HG03095 (cell line): ENCODE measurements around the gene SCFD2.
A peak's percentile ranks its signal among the peaks of the same experiment; 100 is the strongest.

Experiments
- ATAC-seq: cut with Tn5 transposase; IDR thresholded peaks from one replicate; pipeline ENCODE4 v1.9.1; 2021; ENCODE audit warnings: moderate library complexity; ENCODE audit not compliant: unreplicated experiment

SCFD2 gene

DNA sequence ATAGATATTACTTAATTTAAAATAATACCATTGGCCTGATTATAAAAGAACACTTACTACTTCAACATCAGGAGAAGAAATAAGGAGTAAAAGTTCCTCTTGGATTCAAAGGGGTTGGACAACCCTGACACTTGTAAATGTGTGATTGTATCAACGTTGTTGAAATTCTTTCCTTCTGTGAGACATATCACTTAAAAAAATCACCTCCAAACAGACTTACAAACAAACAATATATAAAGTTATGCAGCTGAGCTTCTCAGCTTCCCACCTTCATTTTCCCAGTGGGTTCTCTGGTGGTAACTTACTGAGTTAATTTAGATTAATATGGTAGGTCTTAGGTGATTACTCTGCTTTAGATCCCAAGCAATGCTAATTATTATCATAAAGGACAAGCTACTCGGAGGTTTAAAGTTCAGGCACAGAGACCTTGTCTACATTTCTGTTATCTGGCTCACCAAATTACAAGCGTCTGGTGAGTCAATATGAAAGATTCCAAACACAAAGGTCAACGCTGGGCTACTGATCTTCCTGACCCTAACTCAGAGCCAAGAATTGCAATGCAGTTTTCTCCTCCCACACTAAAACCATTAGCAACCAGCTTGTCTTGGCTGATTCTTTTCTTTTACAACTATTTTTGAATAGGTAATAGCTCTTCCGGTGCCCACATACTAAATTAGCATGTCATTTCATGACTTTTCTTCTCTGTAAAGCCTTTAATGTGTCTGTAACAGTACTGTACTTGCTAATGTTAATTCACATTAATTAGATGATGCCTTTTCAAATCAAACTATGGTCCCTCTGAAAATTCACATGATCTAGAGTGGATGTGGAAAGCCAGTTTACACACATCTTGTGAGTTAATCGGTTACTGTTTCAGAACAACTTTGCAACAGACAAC lies 346.1 kb downstream of the SCFD2 start:
- ATAC-seq = no peak

DNA sequence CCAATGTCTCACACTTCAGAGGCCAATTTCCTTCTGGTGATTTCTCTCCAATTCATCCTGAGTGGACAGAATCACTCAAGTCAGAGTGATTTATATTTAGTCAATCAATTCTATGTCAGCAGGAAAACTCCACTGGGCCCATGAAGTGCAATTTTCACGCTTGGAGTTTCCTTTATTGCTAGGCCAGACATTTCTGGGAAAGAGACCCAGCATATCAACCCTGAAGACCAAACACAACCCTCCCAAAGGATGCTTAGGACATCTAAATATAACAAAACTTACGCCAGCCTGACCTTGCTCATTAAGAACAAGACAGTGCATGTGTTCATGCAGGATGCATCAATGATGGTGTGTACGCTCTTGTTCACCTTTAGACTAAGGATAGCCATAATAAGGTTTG lies 347.4 kb downstream of the SCFD2 start:
- ATAC-seq = no peak

DNA sequence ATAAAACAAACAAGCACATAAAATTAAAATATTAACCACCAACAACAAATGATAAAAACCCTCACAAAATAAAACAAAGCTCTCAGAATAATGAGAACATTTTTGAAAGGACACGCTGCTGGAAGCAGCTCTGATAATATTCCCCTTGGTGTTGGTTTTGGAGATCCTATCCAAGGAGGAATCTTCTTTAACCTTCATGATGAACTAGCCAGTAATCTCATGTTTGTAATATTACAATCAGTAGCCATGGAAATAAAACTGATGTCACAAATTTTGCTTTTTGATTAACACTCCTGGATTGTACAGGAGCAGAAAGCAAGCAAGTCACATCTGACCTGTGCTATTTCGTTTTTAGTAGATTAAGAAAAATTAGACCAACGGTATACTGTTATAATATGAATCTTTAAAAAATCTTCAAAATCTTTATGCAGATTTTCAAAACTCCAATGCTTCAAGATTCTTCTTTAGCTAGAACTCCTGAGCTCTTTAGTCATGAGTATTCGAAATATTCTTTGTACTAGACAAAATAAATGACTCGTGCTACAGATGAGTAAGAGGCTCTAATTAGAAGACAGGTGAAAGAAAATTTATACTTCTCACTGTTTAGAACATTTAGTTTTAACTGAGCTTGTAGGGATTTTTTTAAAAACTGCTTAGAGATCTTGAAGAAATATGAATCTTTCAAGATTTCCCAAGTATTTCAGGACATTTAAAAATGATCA lies 349.6 kb downstream of the SCFD2 start:
- no peak for ATAC-seq

DNA sequence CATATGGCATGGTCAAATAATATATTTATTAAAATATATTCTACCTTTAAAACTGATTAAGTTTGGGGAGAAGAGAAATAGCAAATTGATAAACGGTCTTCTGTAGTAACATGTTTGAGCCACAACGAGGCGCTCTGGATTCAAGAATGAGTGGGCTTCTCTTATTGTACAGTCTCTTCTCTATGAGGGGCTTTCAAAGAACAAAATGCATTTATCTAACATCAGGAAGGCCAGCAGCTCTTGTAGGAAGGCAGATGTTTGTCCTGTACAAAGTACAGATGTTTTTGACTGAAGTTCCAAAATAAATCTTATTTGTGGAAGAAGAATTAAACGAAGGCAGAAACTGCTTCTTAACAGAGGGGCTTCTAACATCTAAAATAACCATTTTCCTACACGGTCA lies 350.2 kb downstream of the SCFD2 start:
- ATAC-seq = no peak

DNA sequence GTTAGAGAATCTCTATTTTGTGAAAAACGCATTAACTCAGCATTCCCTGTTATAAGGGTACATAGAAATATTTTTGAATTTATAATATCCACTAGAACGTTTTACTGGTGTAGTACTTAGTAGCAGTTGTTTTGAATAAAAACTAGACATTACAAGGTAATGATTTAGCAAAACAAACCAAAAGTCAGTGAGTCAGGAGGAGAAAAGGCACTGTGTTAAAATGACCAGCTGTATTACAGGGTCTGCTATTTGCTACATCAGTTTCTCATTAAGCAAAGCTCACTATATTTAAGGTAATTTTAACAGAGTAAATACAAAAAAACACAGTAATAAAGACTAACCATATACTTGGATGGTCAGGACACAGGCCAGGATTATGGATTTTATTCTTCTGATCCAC lies 351.0 kb downstream of the SCFD2 start:
- no peak for ATAC-seq

DNA sequence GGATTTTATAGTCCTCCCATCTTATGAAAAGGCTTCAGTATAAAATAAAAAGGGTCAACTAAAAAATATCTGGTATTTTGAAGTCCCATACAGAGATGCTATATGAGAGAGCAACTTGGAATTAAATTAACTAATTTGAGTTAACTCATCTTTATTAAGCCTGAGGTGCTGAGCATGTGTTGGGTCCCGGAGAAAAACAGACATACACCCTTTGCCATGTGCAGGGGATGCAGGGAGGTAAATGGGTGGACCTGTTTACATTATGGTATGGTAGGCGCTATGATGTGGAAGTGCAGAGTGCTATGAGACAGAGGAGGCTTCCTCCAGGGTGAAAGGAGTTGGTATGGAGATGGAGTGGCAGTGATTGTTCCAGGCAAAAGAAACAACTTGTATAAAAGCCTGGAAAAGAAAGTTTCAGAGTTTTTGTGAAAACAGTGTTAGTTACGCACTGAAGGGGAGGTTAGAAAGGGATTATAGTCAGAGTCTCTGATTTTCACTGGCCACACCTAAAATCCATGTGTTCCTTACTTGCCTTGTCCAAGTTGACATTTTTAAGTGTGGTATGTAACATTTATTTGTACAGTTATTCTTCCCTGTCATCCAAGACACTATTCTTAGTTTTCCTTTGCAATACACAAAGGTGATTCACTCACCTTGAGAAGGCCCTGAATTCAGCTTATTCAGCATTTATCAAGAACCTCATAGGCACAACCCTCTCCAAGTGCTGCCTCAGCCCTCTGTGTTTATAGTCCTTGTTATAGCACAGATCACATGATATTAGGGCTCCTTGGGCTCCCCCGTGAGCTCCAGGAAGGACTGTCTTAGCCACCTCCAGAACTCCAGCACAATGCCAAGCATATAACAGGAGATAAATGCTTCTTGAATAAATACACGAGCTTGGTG lies 351.7 kb downstream of the SCFD2 start:
- no peak for ATAC-seq

DNA sequence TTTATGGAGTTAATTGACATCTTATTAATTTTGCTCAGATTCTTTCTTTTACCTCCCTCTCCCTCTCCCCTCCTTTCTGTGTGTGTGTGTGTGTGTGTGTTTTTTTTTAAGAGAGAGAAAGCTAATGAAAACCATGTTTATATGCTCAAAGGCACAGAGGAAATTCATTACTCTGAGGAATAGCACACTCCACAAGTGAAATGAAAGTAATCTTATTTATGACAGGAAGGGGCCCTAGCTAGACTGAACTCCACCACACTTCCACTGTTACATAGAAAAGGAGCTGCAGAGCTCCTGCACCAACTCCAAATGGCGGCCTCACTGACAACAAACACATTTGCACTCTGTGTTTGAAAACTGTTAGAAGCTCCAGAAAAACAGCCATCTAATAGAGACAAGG lies 353.1 kb downstream of the SCFD2 start:
- ATAC-seq = peak; percentile 72

DNA sequence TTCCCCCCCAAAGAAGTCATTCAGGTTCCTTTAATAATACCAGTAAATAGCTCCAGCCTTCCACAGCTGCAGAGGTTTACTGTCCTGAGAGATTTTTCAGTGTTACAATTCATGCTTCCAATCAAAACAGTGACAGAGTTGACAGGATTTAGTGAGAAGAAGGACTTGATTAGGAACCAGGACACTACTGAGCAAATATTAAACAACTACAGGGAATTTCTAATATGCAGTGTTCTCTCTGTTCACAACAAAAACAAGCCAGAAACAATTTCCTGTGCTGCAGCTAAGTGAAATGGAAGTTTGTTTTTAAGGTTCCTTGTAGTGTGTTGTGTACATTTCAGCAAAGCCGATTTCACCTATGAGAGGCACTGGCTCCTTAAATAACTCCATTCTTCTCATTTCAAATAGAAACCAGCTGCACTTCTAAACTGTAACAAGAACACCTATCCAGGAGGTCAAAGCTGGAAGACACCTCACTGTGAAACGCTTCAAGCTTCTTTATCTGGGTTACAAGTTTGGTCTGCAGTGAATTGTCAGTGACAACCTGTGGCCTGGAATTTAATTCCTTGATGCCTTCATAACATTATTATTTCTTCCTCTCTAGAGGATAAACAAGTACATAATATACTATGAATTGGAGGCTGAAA lies 354.5 kb downstream of the SCFD2 start:
- no peak for ATAC-seq

DNA sequence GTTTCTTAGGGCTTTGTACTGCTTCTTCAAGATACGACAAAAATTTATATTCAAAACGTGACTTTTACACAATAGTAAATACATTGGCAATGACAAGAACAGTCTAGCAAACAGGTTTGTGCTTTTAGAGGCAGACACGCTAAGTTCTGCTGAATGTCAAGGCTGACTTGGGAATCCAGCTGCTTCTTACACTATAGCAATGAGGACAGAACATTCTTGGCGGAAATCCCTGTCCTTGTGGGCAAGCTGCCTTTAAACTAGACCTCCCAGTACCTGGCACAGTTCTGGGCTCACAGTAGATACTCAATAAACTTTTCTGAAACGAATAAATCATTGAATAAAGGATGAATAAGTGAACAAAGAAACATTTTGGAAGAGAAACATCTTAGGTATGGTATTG lies 355.5 kb downstream of the SCFD2 start:
- no peak for ATAC-seq

DNA sequence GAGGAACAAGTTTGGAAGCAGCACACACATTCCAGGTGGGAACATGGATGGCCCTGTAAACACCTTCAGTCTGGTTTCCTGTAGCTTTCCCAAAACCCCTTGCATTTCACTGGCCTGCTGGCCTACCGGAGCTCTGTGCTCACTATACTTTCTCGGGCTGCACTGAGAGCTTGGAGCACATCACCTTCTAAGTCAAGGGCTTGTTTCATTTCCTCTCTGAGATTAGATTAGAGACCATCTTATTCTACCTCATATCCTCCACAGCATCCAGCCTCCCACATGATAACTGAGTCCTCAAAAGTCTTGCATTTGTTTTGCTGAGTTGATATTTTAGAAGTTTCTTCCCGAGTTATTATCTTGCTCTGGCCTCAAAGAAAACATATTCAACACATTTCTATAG lies 356.0 kb downstream of the SCFD2 start:
- ATAC-seq = peak; percentile 65

DNA sequence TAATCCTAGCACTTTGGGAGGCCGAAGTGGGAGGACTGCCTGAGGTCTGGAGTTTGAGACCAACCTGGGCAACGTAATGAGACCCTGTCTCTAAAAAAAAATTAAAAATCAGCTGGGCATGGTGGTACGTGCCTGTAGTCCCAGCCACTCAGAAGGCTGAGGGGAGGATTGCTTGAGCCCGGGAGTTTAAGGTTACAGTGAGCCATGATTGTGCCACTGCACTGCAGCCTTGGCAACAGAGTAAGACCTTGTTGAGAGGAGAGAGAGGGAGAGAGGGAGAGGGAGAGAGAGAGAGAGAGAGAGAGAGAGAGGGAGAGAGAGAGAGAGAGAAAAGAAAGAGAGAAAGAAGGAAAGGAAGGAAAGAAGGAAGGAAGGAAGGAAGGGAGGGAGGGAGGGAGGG lies 358.8 kb downstream of the SCFD2 start:
- no peak for ATAC-seq

DNA sequence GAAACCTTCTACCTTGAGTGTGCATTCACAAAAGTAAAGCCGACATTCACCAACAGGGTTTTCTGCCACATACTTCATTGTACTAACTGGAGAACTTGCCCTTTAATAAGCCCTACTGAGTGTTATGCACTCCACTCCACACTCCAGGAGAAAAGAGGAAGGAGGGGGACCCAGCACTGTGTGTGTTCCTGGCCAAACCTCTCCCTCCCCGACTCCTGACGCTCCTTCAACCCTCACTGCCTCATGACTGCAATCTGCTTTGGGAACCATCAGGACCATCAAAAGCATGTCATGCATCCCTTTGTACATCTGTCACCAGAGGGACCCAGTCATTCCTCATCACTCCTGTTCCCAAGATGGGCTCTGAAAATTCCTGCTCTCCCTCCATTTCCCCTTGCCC lies 360.1 kb downstream of the SCFD2 start:
- no peak for ATAC-seq

DNA sequence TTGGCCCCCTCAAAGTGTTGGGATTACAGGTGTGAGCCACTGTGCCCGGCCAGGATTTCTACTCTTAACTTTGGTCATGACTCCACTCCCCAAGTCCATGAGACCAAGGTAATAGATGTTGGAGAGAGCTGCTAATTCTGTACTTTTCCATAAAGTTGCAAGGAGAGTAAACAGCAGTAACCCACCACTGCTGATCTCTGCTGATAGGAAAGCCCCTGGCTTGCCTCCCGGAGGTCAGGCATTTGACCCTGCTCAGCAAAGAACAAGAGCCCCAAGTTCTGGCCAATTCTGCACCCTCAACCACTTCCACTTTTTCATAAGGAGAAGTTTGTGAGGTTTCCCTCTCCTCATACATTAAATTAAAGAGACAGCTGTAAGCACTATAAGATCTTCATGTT lies 360.7 kb downstream of the SCFD2 start:
- no peak for ATAC-seq

DNA sequence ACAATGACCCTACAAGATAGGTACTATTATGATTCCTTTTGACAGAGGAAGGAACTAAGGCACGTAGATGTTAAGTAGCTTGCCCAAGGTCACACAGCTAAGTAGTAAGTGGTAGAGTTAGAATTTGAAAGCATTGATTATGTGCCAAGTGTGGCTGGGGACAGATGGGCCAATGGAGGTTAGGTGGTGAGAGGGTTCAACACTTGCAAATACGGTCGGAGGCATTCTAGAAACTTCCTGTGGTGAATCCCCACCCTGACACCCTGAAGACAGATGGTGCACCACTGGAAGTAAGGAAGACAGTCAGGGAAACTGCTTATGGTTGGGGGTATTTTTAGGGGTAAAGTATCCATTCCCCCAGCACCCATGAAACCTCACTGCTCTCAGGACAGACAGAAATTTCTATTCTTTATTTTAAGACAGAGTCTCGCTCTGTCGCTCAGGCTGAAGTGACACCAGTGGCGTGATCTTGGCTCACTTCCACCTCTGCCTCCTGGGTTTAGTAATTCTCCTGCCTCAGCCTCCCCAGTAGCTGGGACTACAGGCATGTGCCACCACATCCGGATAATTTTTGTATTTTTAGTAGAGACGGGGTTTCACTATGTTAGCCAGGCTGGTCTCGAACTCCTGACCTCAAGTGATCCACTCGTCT lies 361.2 kb downstream of the SCFD2 start:
- no peak for ATAC-seq

DNA sequence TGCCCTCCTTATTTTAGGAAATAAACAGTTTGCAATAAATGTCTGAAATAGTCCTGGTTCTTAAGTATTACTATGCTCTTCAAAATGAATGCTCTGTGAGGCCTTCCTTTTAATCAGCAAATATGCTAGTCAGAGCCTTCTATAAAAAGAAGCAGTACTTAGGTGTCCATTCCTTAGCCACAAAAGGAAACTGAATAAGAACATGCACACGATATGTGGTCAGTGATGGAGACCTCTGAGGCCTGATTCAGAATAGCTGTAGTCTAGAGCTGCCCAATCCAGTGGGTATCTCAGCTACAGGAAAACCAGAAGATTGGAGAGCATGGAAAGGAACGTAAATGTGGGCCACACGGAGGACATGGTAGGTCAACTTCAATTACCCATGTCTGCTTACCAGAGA lies 361.9 kb downstream of the SCFD2 start:
- no peak for ATAC-seq

DNA sequence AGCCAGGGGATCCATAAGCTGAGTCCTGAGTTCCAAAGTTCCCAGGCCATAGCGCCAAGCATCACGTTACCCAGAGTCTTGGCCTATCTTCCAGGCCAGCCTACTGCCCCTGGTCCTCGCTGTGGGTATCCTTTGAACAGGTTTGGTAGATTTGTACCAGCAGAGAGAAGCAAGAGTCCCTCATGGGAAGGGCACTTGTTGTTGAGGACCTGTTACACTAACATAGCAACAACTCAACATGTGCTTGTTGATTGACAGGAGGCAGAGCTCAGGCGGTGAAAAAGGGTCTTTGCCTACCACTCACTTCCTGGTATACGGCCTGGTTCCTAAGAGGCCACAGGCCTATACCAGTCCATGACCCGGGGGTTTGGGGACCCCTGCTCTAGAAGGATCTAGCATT lies 365.3 kb downstream of the SCFD2 start:
- no peak for ATAC-seq

DNA sequence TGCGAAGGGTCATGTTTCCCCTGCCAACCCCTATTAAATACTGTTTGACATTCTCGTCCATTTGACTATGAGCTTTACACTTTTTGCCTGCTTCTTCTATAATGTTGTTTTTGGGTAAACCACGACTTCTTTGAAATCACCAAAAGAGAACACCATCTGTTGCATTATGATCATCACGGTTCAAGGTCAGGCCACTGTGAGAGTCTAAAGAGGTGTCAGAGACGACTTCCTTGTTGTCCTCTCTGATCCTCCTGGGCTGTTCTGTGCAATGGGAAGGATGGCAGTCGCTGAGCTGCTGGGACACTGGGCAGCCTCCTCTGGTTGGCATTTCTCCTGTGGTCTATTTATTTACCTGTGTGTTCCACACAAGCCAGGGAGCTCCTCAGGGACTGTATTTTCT lies 366.2 kb downstream of the SCFD2 start:
- ATAC-seq = no peak

DNA sequence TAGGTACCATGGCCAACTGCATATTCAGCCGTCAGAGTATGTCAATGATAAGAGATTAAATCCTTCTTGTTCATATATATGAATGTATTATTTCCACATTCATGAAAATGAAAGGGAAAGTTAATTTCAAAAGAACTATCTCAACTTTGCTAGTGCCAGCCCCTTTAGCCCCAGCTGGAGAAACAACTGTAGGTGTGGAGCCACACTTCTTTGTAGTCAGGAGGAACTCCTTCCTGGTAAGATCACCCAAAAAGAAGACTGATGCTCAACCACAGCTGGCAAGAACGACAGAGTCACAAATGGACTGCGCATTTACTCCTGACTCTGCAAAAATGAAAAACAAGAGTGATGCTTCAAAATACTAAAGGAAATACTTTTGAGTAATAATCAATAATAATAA lies 367.4 kb downstream of the SCFD2 start:
- ATAC-seq = no peak

DNA sequence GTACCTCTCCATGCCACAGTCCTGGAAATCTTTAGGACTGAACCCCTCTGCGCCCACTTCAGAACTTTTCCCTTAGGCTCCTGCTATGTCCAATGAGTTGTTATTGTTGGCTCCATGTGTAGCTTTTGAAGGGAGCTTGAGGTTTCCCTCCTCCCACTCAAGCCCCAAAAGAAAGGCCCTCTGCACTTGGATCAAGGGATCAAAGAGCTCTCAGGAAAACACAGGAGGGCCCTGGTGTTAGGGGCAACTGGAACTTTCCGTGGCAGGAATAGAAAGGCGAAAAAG lies 368.8 kb downstream of the SCFD2 start:
- no peak for ATAC-seq

DNA sequence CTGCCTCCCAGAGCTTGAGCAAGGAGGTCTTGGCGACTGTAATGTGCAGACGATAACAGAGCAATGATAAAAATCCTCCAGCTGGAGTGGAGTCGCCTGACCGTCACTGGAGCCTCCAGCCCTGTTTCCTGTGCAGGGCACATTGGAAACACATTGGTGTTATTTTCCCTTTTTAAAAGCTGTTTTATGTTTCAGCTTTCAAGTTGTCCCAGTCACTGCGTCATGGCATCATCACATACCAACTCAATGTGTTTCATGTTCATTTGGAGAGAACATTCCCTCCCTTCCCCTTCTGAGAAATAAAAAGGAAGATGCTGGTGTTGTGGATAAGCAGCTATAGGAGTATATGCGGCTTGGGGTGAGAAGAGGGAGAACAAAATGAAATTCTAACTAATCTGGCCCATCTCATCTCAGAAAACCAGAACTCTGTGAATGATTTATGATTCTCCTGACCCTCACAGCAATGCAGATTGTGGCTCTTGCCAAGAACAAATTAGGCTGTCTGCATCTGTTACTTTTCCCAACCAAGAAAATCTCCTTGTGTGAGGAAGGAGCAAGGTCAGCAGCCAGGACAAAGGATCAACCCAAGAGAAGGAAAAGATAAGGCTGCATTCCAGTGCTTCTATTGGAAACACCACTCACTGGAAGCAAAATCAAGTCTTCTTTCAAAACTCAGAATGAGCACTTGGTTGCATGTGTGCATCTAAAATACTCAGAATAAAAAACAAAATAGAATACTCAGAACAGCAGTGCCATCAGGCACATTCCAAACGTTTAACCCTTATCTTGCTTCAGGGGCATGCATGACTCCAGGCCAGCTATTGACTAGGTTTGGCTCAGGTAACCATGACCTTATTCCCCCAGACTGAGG lies 369.4 kb downstream of the SCFD2 start:
- ATAC-seq = no peak
